Measurements from ENCODE around the gene LBHD2. TPM values are rescaled to one million over a fixed set of nuclear protein-coding genes. Genes with fewer than 3 reads are reported as not detected.
A peak's percentile ranks its signal among the peaks of the same experiment; 100 is the strongest.

LBHD2 gene
- total RNA-seq, 1 donor from 2014 or later = not detected

DNA sequence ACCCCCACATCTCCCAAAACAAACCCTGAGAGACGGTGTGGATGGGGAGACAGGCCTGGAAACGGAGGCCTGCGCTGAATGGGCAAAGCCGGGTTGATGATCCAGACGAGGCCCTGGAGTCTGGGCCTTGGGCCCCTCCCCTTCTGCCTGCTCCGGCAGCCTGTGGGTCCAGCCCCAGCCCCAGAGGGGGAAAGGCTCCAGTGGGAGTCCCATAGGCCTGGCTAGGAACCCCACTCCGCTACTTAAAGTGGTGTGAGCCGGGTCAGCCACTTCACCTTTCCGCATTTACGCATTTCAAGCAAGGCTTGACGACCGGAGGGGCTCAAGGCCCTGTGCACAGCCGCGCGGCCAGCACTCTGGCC is 38.6 kb downstream of the LBHD2 start:
- TF ChIP-seq, protein P1, sequence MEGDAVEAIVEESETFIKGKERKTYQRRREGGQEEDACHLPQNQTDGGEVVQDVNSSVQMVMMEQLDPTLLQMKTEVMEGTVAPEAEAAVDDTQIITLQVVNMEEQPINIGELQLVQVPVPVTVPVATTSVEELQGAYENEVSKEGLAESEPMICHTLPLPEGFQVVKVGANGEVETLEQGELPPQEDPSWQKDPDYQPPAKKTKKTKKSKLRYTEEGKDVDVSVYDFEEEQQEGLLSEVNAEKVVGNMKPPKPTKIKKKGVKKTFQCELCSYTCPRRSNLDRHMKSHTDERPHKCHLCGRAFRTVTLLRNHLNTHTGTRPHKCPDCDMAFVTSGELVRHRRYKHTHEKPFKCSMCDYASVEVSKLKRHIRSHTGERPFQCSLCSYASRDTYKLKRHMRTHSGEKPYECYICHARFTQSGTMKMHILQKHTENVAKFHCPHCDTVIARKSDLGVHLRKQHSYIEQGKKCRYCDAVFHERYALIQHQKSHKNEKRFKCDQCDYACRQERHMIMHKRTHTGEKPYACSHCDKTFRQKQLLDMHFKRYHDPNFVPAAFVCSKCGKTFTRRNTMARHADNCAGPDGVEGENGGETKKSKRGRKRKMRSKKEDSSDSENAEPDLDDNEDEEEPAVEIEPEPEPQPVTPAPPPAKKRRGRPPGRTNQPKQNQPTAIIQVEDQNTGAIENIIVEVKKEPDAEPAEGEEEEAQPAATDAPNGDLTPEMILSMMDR (IDR thresholded peaks at IDR 0.05) = no peak
- H3K27me3 ChIP-seq = no peaks in the 10 kb centered on the region
- no peaks in the 10 kb centered on the region for H3K9me3 ChIP-seq
- H3K4me1 ChIP-seq = peaks cover 85% of the 10 kb centered on the region
- no peak for ATAC-seq
- intact Hi-C loops (cut with DNase I) = no loop called here
- H3K36me3 ChIP-seq = no peaks in the 10 kb centered on the region
- peak overlapping the region; percentile 94 for H3K27ac ChIP-seq
- DNase-seq = no peak
- peak overlapping the region; percentile 66 for H3K4me3 ChIP-seq

DNA sequence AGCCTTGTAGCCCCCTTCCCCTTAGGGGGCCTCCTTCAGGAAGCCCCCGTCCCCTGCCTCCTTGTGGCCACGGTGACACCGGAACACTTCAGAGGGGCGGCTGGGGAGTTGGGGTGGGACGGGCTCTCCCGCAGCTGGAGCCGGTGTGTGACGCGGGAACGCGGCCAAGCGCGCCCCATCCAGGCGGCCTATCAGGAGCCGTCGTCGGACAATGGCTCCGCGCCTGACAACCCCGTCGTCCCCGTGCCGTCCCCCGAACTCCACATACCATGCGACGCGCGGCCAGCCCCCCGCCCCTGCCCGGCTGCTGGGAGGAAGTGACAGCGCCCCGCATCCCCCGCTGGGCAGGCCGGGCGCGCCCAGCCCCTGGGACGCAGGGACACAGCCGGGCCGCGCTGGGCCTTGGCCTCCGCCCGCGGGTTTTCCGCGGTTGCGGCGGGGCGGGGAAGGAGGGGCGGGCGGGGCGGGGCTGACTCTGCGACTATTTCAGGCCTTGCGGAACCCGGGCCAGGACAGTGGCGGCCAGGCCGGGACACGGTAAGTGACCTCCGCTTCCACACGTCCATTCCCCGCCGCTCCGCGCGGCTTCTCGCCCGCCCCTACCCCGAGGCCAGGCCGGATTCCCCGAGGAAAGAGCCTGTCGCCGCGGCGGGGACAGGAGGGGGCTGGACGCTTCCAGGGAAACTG is 39.1 kb downstream of the LBHD2 start, which contains the start of gene TNFAIP2:
TNFAIP2 (plus strand) TSS at position 515 of the 687 bp plus-strand sequence. CDS start 2,997 bp downstream, outside the sequence.
- Histone ChIP-seq H3K4me1 (peaks cover 87% of the 10 kb centered on the region), H3K36me3 (no peaks in the 10 kb centered on the region), H3K9me3 (no peaks in the 10 kb centered on the region), H3K27ac (peak within 1 kb of the TSS; percentile 94), H3K4me3 (peak within 1 kb of the TSS; percentile 66), H3K27me3 (no peaks in the 10 kb centered on the region)
- TF ChIP-seq, protein P1 (IDR thresholded peaks at IDR 0.05) = no peak
- DNase-seq = peak; percentile 85
- ATAC-seq = peak; percentile 49
- intact Hi-C loops (cut with DNase I) = no loop called here

DNA sequence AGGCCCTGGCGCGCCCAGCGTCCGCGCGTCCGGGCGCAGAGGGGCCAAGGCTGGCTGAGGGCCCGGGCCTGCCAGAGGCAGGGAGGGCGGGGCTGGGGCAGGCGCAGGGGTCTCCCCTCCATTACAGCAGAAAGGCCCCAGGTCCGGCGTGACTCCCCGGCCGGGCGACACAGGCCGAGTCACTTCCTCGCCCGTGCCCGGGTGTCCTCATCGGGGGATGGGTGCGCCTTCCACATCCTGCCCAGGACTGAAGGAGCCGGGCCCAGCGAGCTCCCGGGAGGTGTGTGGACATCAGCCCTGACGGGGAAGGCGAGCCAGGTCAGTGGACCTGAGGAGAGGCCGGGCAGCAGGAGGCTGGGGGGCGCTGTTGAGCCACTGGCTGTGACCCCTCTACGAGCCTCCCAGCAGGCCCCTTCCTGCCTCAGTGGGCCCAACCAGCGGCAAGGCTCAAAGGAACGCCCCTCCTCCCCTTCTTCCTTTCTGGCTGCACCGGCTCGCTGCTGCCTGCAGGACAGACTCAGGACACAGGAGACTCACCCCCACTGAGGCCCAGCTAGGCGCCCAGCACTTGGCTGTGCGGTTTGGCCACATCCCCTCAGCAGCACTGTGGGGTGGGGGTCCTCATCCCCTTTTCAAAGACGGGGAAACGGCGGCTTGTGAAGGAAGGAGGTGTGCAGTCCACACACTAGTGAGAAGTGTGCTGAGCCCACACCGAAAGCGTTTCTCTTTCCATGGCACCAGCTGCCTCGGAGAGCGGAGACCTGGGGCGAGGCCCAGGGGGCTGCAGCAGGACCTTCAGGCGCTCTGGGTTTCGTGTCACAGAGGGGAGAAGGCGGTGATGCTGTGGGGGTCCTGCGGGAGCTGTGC is 39.9 kb downstream of the LBHD2 start:
- intact Hi-C loops (cut with DNase I) = no loop called here
- DNase-seq = no peak
- H3K4me1 ChIP-seq = peaks cover 83% of the 10 kb centered on the region

DNA sequence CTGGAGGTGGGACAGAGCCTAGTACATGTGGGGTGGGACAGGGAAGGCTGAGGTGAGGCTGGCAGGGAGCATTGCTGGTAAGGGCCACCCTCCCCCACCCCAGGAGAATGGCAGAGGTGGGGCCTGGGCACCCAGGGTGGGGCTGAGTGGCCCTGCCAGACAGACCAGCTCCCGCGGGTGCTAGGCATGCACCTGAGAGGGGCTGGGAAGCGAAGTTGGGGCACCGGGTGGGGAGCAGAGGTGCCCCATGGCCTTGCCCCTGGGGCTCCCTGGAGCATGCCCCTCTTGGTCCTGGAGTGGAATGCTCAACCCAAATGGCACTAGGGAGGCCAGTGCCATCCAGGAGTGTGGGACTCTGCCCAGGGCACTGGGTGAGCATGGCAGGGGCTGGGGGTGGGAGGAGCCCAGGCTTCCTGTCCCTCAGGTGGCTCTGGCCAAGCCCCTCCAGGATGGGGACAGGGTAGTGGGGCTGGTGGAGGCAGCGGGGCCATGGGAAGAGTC is 40.5 kb downstream of the LBHD2 start:
- TF ChIP-seq, protein P1 (IDR thresholded peaks at IDR 0.05) = no peak
- peak overlapping the region; percentile 66 for H3K4me3 ChIP-seq
- H3K9me3 ChIP-seq = no peaks in the 10 kb centered on the region
- H3K4me1 ChIP-seq = peaks cover 79% of the 10 kb centered on the region
- H3K27me3 ChIP-seq = no peaks in the 10 kb centered on the region
- ATAC-seq = no peak
- no peak overlapping the region for H3K27ac ChIP-seq
- no peaks in the 10 kb centered on the region for H3K36me3 ChIP-seq
- DNase-seq = no peak
- intact Hi-C loops (cut with DNase I) = no loop called here

More for the DNA sequence above, 39.9 kb downstream of the LBHD2 start:
- Histone ChIP-seq H3K27me3 (no peaks in the 10 kb centered on the region), H3K27ac (peak overlapping the region; percentile 94), H3K36me3 (no peaks in the 10 kb centered on the region), H3K9me3 (no peaks in the 10 kb centered on the region), H3K4me3 (peak overlapping the region; percentile 66)
- ATAC-seq = peak; percentile 3
- TF ChIP-seq, protein P1 (IDR thresholded peaks at IDR 0.05) = peak; percentile 49

DNA sequence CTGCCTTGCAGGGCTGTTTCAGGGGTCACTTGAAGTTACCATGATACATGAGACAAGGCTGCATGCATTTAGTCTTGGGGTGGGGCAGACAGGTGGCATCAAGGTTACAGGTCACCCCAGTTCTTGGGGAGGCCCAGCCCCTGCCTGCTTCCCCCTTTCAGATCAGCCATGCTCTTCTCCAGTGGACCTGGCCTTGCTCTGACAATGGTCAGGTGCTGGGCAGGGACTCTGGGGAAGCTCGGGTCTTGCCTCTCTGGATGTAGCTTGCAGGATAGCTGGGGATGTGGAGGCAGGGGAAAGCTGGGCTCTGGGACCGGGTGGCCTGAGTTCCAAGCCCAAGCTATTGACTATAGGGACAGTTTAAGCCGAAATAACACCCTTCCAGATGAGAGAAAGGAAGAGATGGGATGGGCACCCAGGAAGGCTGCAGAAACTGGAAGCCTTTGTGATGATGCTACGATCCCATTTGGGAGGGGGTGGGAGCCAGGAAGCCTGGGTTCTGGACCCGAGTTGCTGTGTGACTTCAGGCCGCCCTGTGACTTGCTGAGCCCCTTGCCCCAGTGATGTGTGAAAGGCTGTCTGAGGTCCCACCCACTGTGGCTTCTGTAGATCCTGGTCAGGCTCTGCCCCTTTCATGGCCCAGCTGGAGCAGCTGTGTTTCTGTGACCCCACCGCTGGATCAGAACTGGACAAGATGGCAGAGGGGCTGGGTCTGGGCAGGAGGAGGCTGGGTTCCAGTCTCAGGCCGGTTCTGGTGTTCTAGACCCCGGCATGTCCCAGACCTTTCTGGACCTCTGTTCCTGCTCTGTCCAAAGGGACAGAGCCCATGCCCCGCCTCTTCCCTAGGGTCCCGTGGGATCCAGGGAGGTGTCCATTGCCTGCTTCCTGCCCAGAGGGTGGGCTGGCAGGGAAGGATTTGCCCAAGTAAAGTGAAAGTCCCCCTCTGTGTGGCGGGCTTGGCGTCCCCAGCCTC is 41.4 kb downstream of the LBHD2 start:
- peaks cover 74% of the 10 kb centered on the region for H3K4me1 ChIP-seq
- no peaks in the 10 kb centered on the region for H3K27me3 ChIP-seq
- no peak for DNase-seq
- H3K9me3 ChIP-seq = no peaks in the 10 kb centered on the region
- H3K27ac ChIP-seq = no peak overlapping the region
- peaks cover 8% of the 10 kb centered on the region for H3K36me3 ChIP-seq
- H3K4me3 ChIP-seq = no peak overlapping the region
- intact Hi-C loops (cut with DNase I) = no loop called here
- ATAC-seq = no peak
- TF ChIP-seq, protein P1 (IDR thresholded peaks at IDR 0.05) = no peak

Data from upper lobe of right lung (tissue), 1 donor.